GM12801 (cell line): ENCODE data around the gene CSNK1A1L.

Experiments
- CTCF ChIP-seq: IDR thresholded peaks from one replicate; pipeline ENCODE4 v1.5.1; 2011; ENCODE audit warnings: control low read depth; ENCODE audit not compliant: insufficient read length; ENCODE audit errors: extremely low read depth

The CSNK1A1L gene

GRCh38 chr13:37094099-37094498 is 11.4 kb downstream of the CSNK1A1L start:
- no peak for TF ChIP-seq CTCF

- TF ChIP-seq CTCF, result no peak
Observed at GRCh38 chr13:37091835-37092234, 13.6 kb downstream of the CSNK1A1L start.

- no peak for TF ChIP-seq CTCF
Observed at GRCh38 chr13:37090912-37091311, 14.6 kb downstream of the CSNK1A1L start.

- TF ChIP-seq CTCF, result no peak
Observed at GRCh38 chr13:37089495-37089894, 16.0 kb downstream of the CSNK1A1L start.

GRCh38 chr13:37087486-37087885 is 18.0 kb downstream of the CSNK1A1L start:
- no peak for TF ChIP-seq CTCF

- no peak for TF ChIP-seq CTCF
Observed at GRCh38 chr13:37085606-37086005, 19.9 kb downstream of the CSNK1A1L start.

- TF ChIP-seq CTCF, result no peak
Observed at GRCh38 chr13:37076818-37077217, 28.6 kb downstream of the CSNK1A1L start.

GRCh38 chr13:37075164-37075563 is 30.3 kb downstream of the CSNK1A1L start:
- no peak for TF ChIP-seq CTCF
